ENCODE measurements around the gene KIFC3.

Gene KIFC3

GRCh38 chr16:57844416-57845030, 42.2 kb upstream of the KIFC3 start:
- no peaks in the 10 kb centered on the region for H3K79me2 ChIP-seq (ENCODE audit: control insufficient read depth, insufficient read depth, low read length)
- no peak overlapping the region for H3K27ac ChIP-seq (ENCODE audit: low read depth, low read length)
- H3K4me3 ChIP-seq (ENCODE audit: low read length): no peak overlapping the region
- H3K79me1 ChIP-seq (ENCODE audit: low read length): no peaks in the 10 kb centered on the region
- no peaks in the 10 kb centered on the region for H3K36me3 ChIP-seq (ENCODE audit: control insufficient read depth, insufficient read depth, low read length)
- H3K4ac ChIP-seq (ENCODE audit: low read depth, low read length): no peak overlapping the region
- H4K5ac ChIP-seq (ENCODE audit: low read length): no peak overlapping the region
- no peak overlapping the region for H3K9ac ChIP-seq (ENCODE audit: low read length)
- H2AK5ac ChIP-seq (ENCODE audit: low read length): no peak overlapping the region
- peak overlapping the region; percentile 64 for H3K18ac ChIP-seq (ENCODE audit: low read length)
- no peak overlapping the region for H2BK15ac ChIP-seq (replicated peaks; ENCODE audit: low read depth)
- no peak overlapping the region for H3K23ac ChIP-seq (ENCODE audit: low read length)
- no peak overlapping the region for H2BK120ac ChIP-seq (ENCODE audit: low read depth, low read length)
- WGBS (ENCODE audit: extremely low coverage, insufficient coverage, low lambda C conversion rate): no CpG with 5 or more reads among the region's 10 CpGs
- peaks cover 13% of the 10 kb centered on the region for H3K4me1 ChIP-seq (ENCODE audit: control insufficient read depth, low read depth, low read length)
- H2BK5ac ChIP-seq (ENCODE audit: low read length): no peak overlapping the region
- H4K8ac ChIP-seq (ENCODE audit: low read depth, low read length): no peak overlapping the region
- no peaks in the 10 kb centered on the region for H3K27me3 ChIP-seq (ENCODE audit: insufficient read depth, low read length, poor library complexity)
- no peak overlapping the region for H3K4me2 ChIP-seq (ENCODE audit: low read length)
- H3K56ac ChIP-seq (ENCODE audit: low read length): no peak overlapping the region
- DNase-seq: no peak

GRCh38 chr16:57843400-57843799, 41.1 kb upstream of the KIFC3 start:
- H3K18ac ChIP-seq (ENCODE audit: low read length): no peak overlapping the region
- H3K79me1 ChIP-seq (ENCODE audit: low read length): no peaks in the 10 kb centered on the region
- H3K9ac ChIP-seq (ENCODE audit: low read length): no peak overlapping the region
- no peak overlapping the region for H3K27ac ChIP-seq (ENCODE audit: low read depth, low read length)
- H3K4me1 ChIP-seq (ENCODE audit: control insufficient read depth, low read depth, low read length): peaks cover 13% of the 10 kb centered on the region
- H3K4me2 ChIP-seq (ENCODE audit: low read length): no peak overlapping the region
- H3K56ac ChIP-seq (ENCODE audit: low read length): no peak overlapping the region
- no peak overlapping the region for H2AK5ac ChIP-seq (ENCODE audit: low read length)
- H3K4me3 ChIP-seq (ENCODE audit: low read length): no peak overlapping the region
- H3K36me3 ChIP-seq (ENCODE audit: control insufficient read depth, insufficient read depth, low read length): no peaks in the 10 kb centered on the region
- H4K5ac ChIP-seq (ENCODE audit: low read length): no peak overlapping the region
- no peak overlapping the region for H3K4ac ChIP-seq (ENCODE audit: low read depth, low read length)
- no peak overlapping the region for H2BK15ac ChIP-seq (replicated peaks; ENCODE audit: low read depth)
- H3K27me3 ChIP-seq (ENCODE audit: insufficient read depth, low read length, poor library complexity): no peaks in the 10 kb centered on the region
- no peak overlapping the region for H2BK5ac ChIP-seq (ENCODE audit: low read length)
- H3K79me2 ChIP-seq (ENCODE audit: control insufficient read depth, insufficient read depth, low read length): no peaks in the 10 kb centered on the region
- H3K23ac ChIP-seq (ENCODE audit: low read length): no peak overlapping the region
- H4K8ac ChIP-seq (ENCODE audit: low read depth, low read length): no peak overlapping the region
- no peak overlapping the region for H2BK120ac ChIP-seq (ENCODE audit: low read depth, low read length)
- WGBS (ENCODE audit: extremely low coverage, insufficient coverage, low lambda C conversion rate): no CpG with 5 or more reads among the region's 1 CpG
- DNase-seq: no peak

- no peak overlapping the region for H2AK5ac ChIP-seq (ENCODE audit: low read length)
- H3K27me3 ChIP-seq (ENCODE audit: insufficient read depth, low read length, poor library complexity): no peaks in the 10 kb centered on the region
These were observed 40.3 kb upstream of the KIFC3 start for GRCh38 chr16:57842601-57843000.

GRCh38 chr16:57840833-57841232, 38.5 kb upstream of the KIFC3 start:
- Histone ChIP-seq H3K9ac (ENCODE audit: low read length) (no peak overlapping the region), H4K5ac (ENCODE audit: low read length) (no peak overlapping the region), H3K18ac (ENCODE audit: low read length) (no peak overlapping the region), H3K4me2 (ENCODE audit: low read length) (no peak overlapping the region), H2BK15ac (replicated peaks; ENCODE audit: low read depth) (no peak overlapping the region), H3K79me1 (ENCODE audit: low read length) (no peaks in the 10 kb centered on the region), H3K27me3 (ENCODE audit: insufficient read depth, low read length, poor library complexity) (no peaks in the 10 kb centered on the region), H3K4me1 (ENCODE audit: control insufficient read depth, low read depth, low read length) (peaks cover 7% of the 10 kb centered on the region), H2BK120ac (ENCODE audit: low read depth, low read length) (no peak overlapping the region), H3K4me3 (ENCODE audit: low read length) (no peak overlapping the region), H2AK5ac (ENCODE audit: low read length) (no peak overlapping the region), H3K36me3 (ENCODE audit: control insufficient read depth, insufficient read depth, low read length) (no peaks in the 10 kb centered on the region), H3K27ac (ENCODE audit: low read depth, low read length) (no peak overlapping the region), H3K79me2 (ENCODE audit: control insufficient read depth, insufficient read depth, low read length) (no peaks in the 10 kb centered on the region), H2BK5ac (ENCODE audit: low read length) (no peak overlapping the region), H3K56ac (ENCODE audit: low read length) (peak overlapping the region; percentile 56), H3K4ac (ENCODE audit: low read depth, low read length) (no peak overlapping the region), H3K23ac (ENCODE audit: low read length) (no peak overlapping the region), H4K8ac (ENCODE audit: low read depth, low read length) (no peak overlapping the region)
- no CpG with 5 or more reads among the region's 8 CpGs for WGBS (ENCODE audit: extremely low coverage, insufficient coverage, low lambda C conversion rate)
- no peak for DNase-seq

More at GRCh38 chr16:57842601-57843000, 40.3 kb upstream of the KIFC3 start:
- Histone ChIP-seq H4K5ac (ENCODE audit: low read length) (no peak overlapping the region), H3K9ac (ENCODE audit: low read length) (no peak overlapping the region), H3K18ac (ENCODE audit: low read length) (no peak overlapping the region), H3K23ac (ENCODE audit: low read length) (no peak overlapping the region), H3K79me2 (ENCODE audit: control insufficient read depth, insufficient read depth, low read length) (no peaks in the 10 kb centered on the region), H3K4me2 (ENCODE audit: low read length) (no peak overlapping the region), H4K8ac (ENCODE audit: low read depth, low read length) (no peak overlapping the region), H3K79me1 (ENCODE audit: low read length) (no peaks in the 10 kb centered on the region), H3K4ac (ENCODE audit: low read depth, low read length) (no peak overlapping the region), H3K4me1 (ENCODE audit: control insufficient read depth, low read depth, low read length) (peaks cover 13% of the 10 kb centered on the region), H3K56ac (ENCODE audit: low read length) (no peak overlapping the region), H2BK120ac (ENCODE audit: low read depth, low read length) (no peak overlapping the region), H3K27ac (ENCODE audit: low read depth, low read length) (no peak overlapping the region), H2BK5ac (ENCODE audit: low read length) (no peak overlapping the region), H3K36me3 (ENCODE audit: control insufficient read depth, insufficient read depth, low read length) (no peaks in the 10 kb centered on the region), H2BK15ac (replicated peaks; ENCODE audit: low read depth) (no peak overlapping the region), H3K4me3 (ENCODE audit: low read length) (no peak overlapping the region)
- no peak for DNase-seq
- WGBS (ENCODE audit: extremely low coverage, insufficient coverage, low lambda C conversion rate): 100% methylated on average over 2 of the region's 5 CpGs

GRCh38 chr16:57838161-57838560, 35.9 kb upstream of the KIFC3 start:
- Histone ChIP-seq H3K4me2 (ENCODE audit: low read length) (no peak overlapping the region), H2BK120ac (ENCODE audit: low read depth, low read length) (no peak overlapping the region), H3K79me2 (ENCODE audit: control insufficient read depth, insufficient read depth, low read length) (no peaks in the 10 kb centered on the region), H3K27me3 (ENCODE audit: insufficient read depth, low read length, poor library complexity) (no peaks in the 10 kb centered on the region), H2BK5ac (ENCODE audit: low read length) (no peak overlapping the region), H3K79me1 (ENCODE audit: low read length) (no peaks in the 10 kb centered on the region), H3K4me1 (ENCODE audit: control insufficient read depth, low read depth, low read length) (peaks cover 2% of the 10 kb centered on the region), H3K27ac (ENCODE audit: low read depth, low read length) (no peak overlapping the region), H3K4ac (ENCODE audit: low read depth, low read length) (no peak overlapping the region), H4K8ac (ENCODE audit: low read depth, low read length) (no peak overlapping the region), H3K4me3 (ENCODE audit: low read length) (no peak overlapping the region), H2AK5ac (ENCODE audit: low read length) (no peak overlapping the region), H3K36me3 (ENCODE audit: control insufficient read depth, insufficient read depth, low read length) (no peaks in the 10 kb centered on the region), H3K9ac (ENCODE audit: low read length) (no peak overlapping the region), H4K5ac (ENCODE audit: low read length) (no peak overlapping the region), H3K23ac (ENCODE audit: low read length) (no peak overlapping the region), H3K56ac (ENCODE audit: low read length) (no peak overlapping the region), H2BK15ac (replicated peaks; ENCODE audit: low read depth) (no peak overlapping the region), H3K18ac (ENCODE audit: low read length) (no peak overlapping the region)
- DNase-seq: no peak
- WGBS (ENCODE audit: extremely low coverage, insufficient coverage, low lambda C conversion rate): no CpG with 5 or more reads among the region's 13 CpGs
